Measurements from ENCODE around the gene PAX6.

The PAX6 gene

GRCh38 chr11:31808721-31809540 lies 2.2 kb downstream of the PAX6 start:
- DNase-seq (ENCODE audit: low read depth in 3 of 3), result no peak

- no peak for DNase-seq (ENCODE audit: low read depth in 3 of 3)
Measured at GRCh38 chr11:31807799-31808667, 3.1 kb downstream of the PAX6 start.

GRCh38 chr11:31806928-31807798 lies 4.0 kb downstream of the PAX6 start:
- no peak for DNase-seq (ENCODE audit: low read depth in 3 of 3)

GRCh38 chr11:31806186-31806927 lies 4.8 kb downstream of the PAX6 start:
- DNase-seq (ENCODE audit: low read depth in 3 of 3), result no peak

- no peak for DNase-seq (ENCODE audit: low read depth in 3 of 3)
Measured at GRCh38 chr11:31805629-31806185, 5.4 kb downstream of the PAX6 start.

GRCh38 chr11:31805037-31805628 lies 6.0 kb downstream of the PAX6 start:
- DNase-seq (ENCODE audit: low read depth in 3 of 3), result no peak

- DNase-seq (ENCODE audit: low read depth in 3 of 3), result no peak
Measured at GRCh38 chr11:31804312-31805036, 6.6 kb downstream of the PAX6 start.

- DNase-seq (ENCODE audit: low read depth in 3 of 3), result no peak
Measured at GRCh38 chr11:31803813-31804311, 7.3 kb downstream of the PAX6 start.

- DNase-seq (ENCODE audit: low read depth in 3 of 3), result no peak
Measured at GRCh38 chr11:31802990-31803812, 7.9 kb downstream of the PAX6 start.

GRCh38 chr11:31802609-31802989 lies 8.5 kb downstream of the PAX6 start:
- DNase-seq (ENCODE audit: low read depth in 3 of 3), result no peak

GRCh38 chr11:31802000-31802551 lies 9.0 kb downstream of the PAX6 start:
- no peak for DNase-seq (ENCODE audit: low read depth in 3 of 3)

GRCh38 chr11:31801298-31801702 lies 9.8 kb downstream of the PAX6 start:
- no peak for DNase-seq (ENCODE audit: low read depth in 3 of 3)

- no peak for DNase-seq (ENCODE audit: low read depth in 3 of 3)
Measured at GRCh38 chr11:31800398-31801265, 10.5 kb downstream of the PAX6 start.

- DNase-seq (ENCODE audit: low read depth in 3 of 3), result no peak
Measured at GRCh38 chr11:31799435-31800397, 11.4 kb downstream of the PAX6 start.

GRCh38 chr11:31798554-31799434 lies 12.3 kb downstream of the PAX6 start:
- no peak for DNase-seq (ENCODE audit: low read depth in 3 of 3)

All from stimulated activated CD4-positive, alpha-beta T cell treated with anti-CD3 and anti-CD28 coated beads, TNF-alpha, amount 100 ng/mL, for 4 hours (primary cell).